Measurements from ENCODE around the gene RTEL1. TPM values are rescaled to one million over a fixed set of nuclear protein-coding genes. Genes with fewer than 3 reads are reported as not detected.

The RTEL1 gene
- total RNA-seq, 4 donors from 2014 or later, result 7.1 to 43.7 (median 18.7) TPM

GRCh38 chr20:63660622-63661021 lies 2.5 kb downstream of the RTEL1 start:
- H3K27me3 ChIP-seq, result no peaks in the 10 kb centered on the region
- no peak overlapping the region for H3K27ac ChIP-seq
- ATAC-seq, result no peak
- H3K4me3 ChIP-seq, result no peak overlapping the region
- H3K4me1 ChIP-seq, result peaks cover 0 to 45% (median 14%) of the 10 kb centered on the region in 3 donors
- H3K9me3 ChIP-seq, result no peaks in the 10 kb centered on the region
- no peak for TF ChIP-seq CTCF (IDR thresholded peaks at IDR 0.05)
- no peak for TF ChIP-seq POLR2AphosphoS5 (IDR thresholded peaks at IDR 0.05)
- no peak for TF ChIP-seq EP300 (IDR thresholded peaks at IDR 0.05)
- no peak for TF ChIP-seq POLR2A (IDR thresholded peaks at IDR 0.05)
- WGBS, 2 donors (ENCODE audit: low coverage in 1 of 2), result 70 to 72% methylated on average over 2 to 6 of the region's 8 CpGs
- H3K36me3 ChIP-seq, result peaks cover 0 to 51% of the 10 kb centered on the region in 2 donors

GRCh38 chr20:63661108-63661507 lies 3.0 kb downstream of the RTEL1 start:
- H3K27ac ChIP-seq, result no peak overlapping the region
- peaks cover 0 to 56% of the 10 kb centered on the region in 2 donors for H3K36me3 ChIP-seq
- no peak overlapping the region for H3K4me3 ChIP-seq
- WGBS, 2 donors (ENCODE audit: low coverage in 1 of 2), result 91 to 96% methylated on average over 4 to 9 of the region's 22 CpGs
- H3K27me3 ChIP-seq, result no peaks in the 10 kb centered on the region
- no peaks in the 10 kb centered on the region for H3K9me3 ChIP-seq
- H3K4me1 ChIP-seq, result peaks cover 0 to 45% (median 14%) of the 10 kb centered on the region in 3 donors
- ATAC-seq, result no peak
- no peak for TF ChIP-seq CTCF (IDR thresholded peaks at IDR 0.05)
- TF ChIP-seq POLR2AphosphoS5 (IDR thresholded peaks at IDR 0.05), result no peak
- no peak for TF ChIP-seq POLR2A (IDR thresholded peaks at IDR 0.05)
- no peak for TF ChIP-seq EP300 (IDR thresholded peaks at IDR 0.05)

- TF ChIP-seq CTCF (IDR thresholded peaks at IDR 0.05), result no peak
- no peak for TF ChIP-seq EP300 (IDR thresholded peaks at IDR 0.05)
- TF ChIP-seq POLR2A (IDR thresholded peaks at IDR 0.05), result no peak
- no peak for TF ChIP-seq POLR2AphosphoS5 (IDR thresholded peaks at IDR 0.05)
- Histone ChIP-seq H3K27ac (no peak overlapping the region), H3K36me3 (peaks cover 0 to 67% of the 10 kb centered on the region in 2 donors), H3K27me3 (no peaks in the 10 kb centered on the region), H3K9me3 (no peaks in the 10 kb centered on the region), H3K4me3 (no peak overlapping the region), H3K4me1 (peaks cover 0 to 36% (median 14%) of the 10 kb centered on the region in 3 donors)
- 83% methylated on average over 2 to 5 of the region's 33 CpGs for WGBS, 2 donors (ENCODE audit: low coverage in 1 of 2)
- no peak for ATAC-seq
These were observed 4.1 kb downstream of the RTEL1 start for GRCh38 chr20:63661959-63662812.

GRCh38 chr20:63662813-63663189 lies 4.7 kb downstream of the RTEL1 start:
- H3K4me3 ChIP-seq, result no peak overlapping the region
- no peaks in the 10 kb centered on the region for H3K27me3 ChIP-seq
- H3K27ac ChIP-seq, result no peak overlapping the region
- H3K9me3 ChIP-seq, result no peaks in the 10 kb centered on the region
- no peak for TF ChIP-seq EP300 (IDR thresholded peaks at IDR 0.05)
- TF ChIP-seq POLR2AphosphoS5 (IDR thresholded peaks at IDR 0.05), result no peak
- no peak for TF ChIP-seq CTCF (IDR thresholded peaks at IDR 0.05)
- TF ChIP-seq POLR2A (IDR thresholded peaks at IDR 0.05), result no peak
- no peak for ATAC-seq
- peaks cover 0 to 30% (median 9%) of the 10 kb centered on the region in 3 donors for H3K4me1 ChIP-seq
- no CpG with 5 or more reads among the region's 9 CpGs for WGBS, 2 donors (ENCODE audit: low coverage in 1 of 2)
- H3K36me3 ChIP-seq, result peaks cover 0 to 73% of the 10 kb centered on the region in 2 donors

All from gastroesophageal sphincter (tissue), 4 donors.